Mesothelial cell of epicardium (in vitro differentiated cells): ENCODE results near the gene TBX15. TPM values are rescaled to one million over a fixed set of nuclear protein-coding genes. Genes with fewer than 3 reads are reported as not detected.

ENCODE experiments used
- DNase-seq, 2 experiments: peaks; one replicate each; pipeline ENCODE4 v3.0.0; 2021; ENCODE audit warnings: low spot score in 2 of 2; ENCODE audit not compliant: unreplicated experiment in 2 of 2
- H3K27ac Mint-ChIP-seq: 2 replicates; pipeline ENCODE4 v1.8.0; 2021; ENCODE audit warnings: mixed read lengths
- H3K27me3 Mint-ChIP-seq: 2 replicates; pipeline ENCODE4 v1.8.0; 2021; ENCODE audit warnings: low read depth, mixed read lengths
- H3K36me3 Mint-ChIP-seq: 2 replicates; pipeline ENCODE4 v1.8.0; 2021; ENCODE audit warnings: mixed read lengths
- H3K4me1 Mint-ChIP-seq: 2 replicates; pipeline ENCODE4 v1.8.0; 2021; ENCODE audit warnings: mixed read lengths
- H3K4me3 Mint-ChIP-seq: 2 replicates; pipeline ENCODE4 v1.8.0; 2021; ENCODE audit warnings: mild to moderate bottlenecking, moderate library complexity, mixed read lengths
- H3K9me3 Mint-ChIP-seq: 2 replicates; pipeline ENCODE4 v1.8.0; 2021; ENCODE audit warnings: mixed read lengths
- CTCF ChIP-seq: fragments of 200-600 bp; sonication (generic); IDR thresholded peaks from one replicate; pipeline ENCODE4 v1.5.0; 2021; ENCODE audit warnings: antibody characterized with exemption; ENCODE audit not compliant: unreplicated experiment
- total RNA-seq: library from RNA; stranded (reverse); gene quantifications from 3 replicates; pipeline ENCODE4 v1.2.1, GENCODE V29; 2021

The TBX15 gene
- total RNA-seq, 1 donor from 2014 or later: not detected

DNA sequence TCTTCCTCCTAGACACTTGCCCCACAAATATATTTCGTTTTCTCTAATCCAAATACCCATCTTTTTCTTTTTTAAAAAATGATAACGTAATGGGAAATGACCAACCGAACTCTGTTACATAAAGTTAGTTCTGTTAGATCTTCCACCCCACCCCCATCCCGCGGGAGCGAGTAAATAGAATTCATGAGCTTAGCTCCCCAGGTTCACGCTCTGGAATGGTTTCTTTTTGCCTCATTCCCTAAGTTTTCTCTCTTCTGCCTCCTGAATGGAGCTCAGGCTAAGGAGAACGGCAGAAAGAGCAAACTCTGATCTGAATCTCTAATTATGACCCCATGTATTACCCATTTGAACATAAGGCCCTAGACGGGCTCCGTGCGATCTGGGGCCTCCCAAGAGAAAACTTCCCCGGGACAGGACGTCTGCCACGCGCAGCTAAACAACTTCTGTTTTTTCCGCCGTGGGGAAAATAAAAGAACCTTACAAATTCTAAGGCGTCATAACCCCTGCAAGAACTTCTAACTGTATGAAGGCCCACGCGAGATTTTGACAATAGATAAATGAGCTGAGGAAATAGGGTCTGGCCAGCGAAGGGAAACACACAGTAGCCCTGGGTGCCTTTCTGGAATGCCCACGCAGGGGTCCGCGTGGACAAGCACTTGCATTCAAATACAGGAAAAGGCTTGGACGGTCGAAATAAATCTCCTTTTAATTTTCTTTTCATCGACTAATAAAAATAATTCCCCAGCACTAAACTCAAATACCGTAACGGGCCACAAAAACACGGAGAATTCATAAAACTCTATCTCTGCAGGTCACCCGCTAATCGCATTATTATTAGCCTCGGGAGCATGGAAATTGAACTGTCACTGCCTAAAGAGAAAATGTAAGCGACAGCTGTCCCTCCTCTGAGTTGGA, 2.2 kb downstream of the TBX15 start:
- Mint-ChIP-seq H3K4me1 (peaks cover 41% of the 10 kb centered on the region), H3K9me3 (no peaks in the 10 kb centered on the region), H3K36me3 (no peaks in the 10 kb centered on the region), H3K27me3 (peaks cover 99% of the 10 kb centered on the region), H3K4me3 (no peak overlapping the region), H3K27ac (no peak overlapping the region)
- TF ChIP-seq CTCF: no peak
- no peak for DNase-seq

GRCh38 chr1:118984722-118985639, 3.2 kb downstream of the TBX15 start:
- Mint-ChIP-seq H3K4me1 (peaks cover 44% of the 10 kb centered on the region), H3K27me3 (peaks cover 99% of the 10 kb centered on the region), H3K36me3 (no peaks in the 10 kb centered on the region), H3K4me3 (peak overlapping the region; percentile 49), H3K9me3 (no peaks in the 10 kb centered on the region), H3K27ac (no peak overlapping the region)
- TF ChIP-seq CTCF: no peak
- no peak for DNase-seq

- DNase-seq: peak in 1 of 2 experiments; percentile 65
- no peak overlapping the region for H3K27ac Mint-ChIP-seq
- H3K36me3 Mint-ChIP-seq: no peaks in the 10 kb centered on the region
- no peaks in the 10 kb centered on the region for H3K9me3 Mint-ChIP-seq
- TF ChIP-seq CTCF: no peak
- peaks cover 46% of the 10 kb centered on the region for H3K4me1 Mint-ChIP-seq
- peaks cover 98% of the 10 kb centered on the region for H3K27me3 Mint-ChIP-seq
- H3K4me3 Mint-ChIP-seq: peak overlapping the region; percentile 49
Measured at GRCh38 chr1:118984086-118984721, 3.9 kb downstream of the TBX15 start.

DNA sequence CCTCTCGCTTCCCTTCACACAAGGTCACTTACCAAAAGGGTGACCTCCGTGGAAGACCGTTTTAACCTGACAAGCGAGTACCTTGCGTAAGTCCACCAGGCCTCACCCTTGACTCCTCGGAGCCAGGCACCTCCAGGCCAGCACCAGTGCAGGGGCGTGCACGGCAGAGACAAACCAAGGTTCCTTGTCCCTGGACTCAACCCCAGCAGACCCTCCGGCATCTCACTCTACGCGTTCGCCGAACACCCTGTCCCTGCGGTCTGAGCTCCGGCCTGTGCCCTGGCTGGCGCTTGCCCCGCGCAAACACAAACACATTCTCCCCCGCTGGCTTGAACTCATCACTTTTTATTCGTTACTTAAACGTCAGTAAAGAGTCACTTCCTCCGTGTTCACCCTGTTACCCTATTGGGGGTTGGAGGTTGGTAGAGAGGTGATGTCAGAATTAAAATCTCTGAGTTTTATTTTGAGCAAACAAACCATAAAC, 4.5 kb downstream of the TBX15 start:
- H3K27ac Mint-ChIP-seq: no peak overlapping the region
- TF ChIP-seq CTCF: no peak
- H3K4me1 Mint-ChIP-seq: peaks cover 41% of the 10 kb centered on the region
- no peak overlapping the region for H3K4me3 Mint-ChIP-seq
- no peaks in the 10 kb centered on the region for H3K9me3 Mint-ChIP-seq
- no peaks in the 10 kb centered on the region for H3K36me3 Mint-ChIP-seq
- peaks cover 98% of the 10 kb centered on the region for H3K27me3 Mint-ChIP-seq
- DNase-seq: no peak

DNA sequence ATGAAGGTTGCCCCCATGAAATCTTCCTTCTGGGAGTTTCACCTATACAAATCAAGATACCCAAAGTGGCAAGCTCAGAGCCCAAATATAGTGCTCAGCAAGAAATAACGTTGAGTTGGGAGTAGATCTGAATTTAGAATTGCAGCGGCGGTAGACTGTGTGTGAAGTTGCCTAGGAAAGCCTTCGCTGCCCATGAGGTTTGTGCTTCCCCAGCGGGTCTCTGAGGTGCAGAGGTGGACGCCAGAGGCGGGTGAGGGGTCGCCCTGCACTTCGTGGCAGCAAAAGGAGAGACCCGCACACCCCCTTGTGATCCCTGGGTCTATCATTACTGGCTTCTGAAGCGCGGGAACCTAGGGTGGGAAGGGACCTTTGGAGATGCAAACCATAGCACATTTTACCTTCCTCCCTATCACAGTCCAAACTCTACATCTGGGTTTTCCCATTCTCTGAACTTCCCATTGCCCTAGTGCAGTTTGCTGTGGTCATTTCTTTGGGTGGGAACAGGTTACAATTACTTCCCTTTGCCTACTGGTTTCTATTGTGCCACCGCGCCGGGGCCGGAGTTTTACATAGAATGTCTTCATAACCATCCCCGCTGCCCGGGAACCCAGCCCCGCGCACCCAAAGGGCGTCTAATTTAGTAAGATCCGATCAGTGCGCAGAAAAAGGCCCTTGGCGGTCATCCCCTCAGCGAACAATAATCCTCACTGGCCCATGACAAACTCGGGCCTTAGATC, 5.2 kb downstream of the TBX15 start:
- TF ChIP-seq CTCF: no peak
- H3K9me3 Mint-ChIP-seq: no peaks in the 10 kb centered on the region
- H3K27ac Mint-ChIP-seq: no peak overlapping the region
- peaks cover 98% of the 10 kb centered on the region for H3K27me3 Mint-ChIP-seq
- peaks cover 36% of the 10 kb centered on the region for H3K4me1 Mint-ChIP-seq
- H3K4me3 Mint-ChIP-seq: no peak overlapping the region
- H3K36me3 Mint-ChIP-seq: no peaks in the 10 kb centered on the region
- no peak for DNase-seq
